Measurements from ENCODE around the gene FAM13A. TPM values are rescaled to one million over a fixed set of nuclear protein-coding genes. Genes with fewer than 3 reads are reported as not detected.

Gene FAM13A
- total RNA-seq, 2 experiments from 2014 or later = 9.6 to 10.2 TPM

- peaks cover 11% of the 10 kb centered on the region for H3K36me3 ChIP-seq (ENCODE audit: insufficient read depth, low read length)
- CTCF ChIA-PET = interaction anchor here (1.5 kb wide), 1 partner anchor 22 kb away, joined by 3 read pairs; no protein-coding TSS in a partner anchor
- no peaks in the 10 kb centered on the region for H3K27me3 ChIP-seq (ENCODE audit: control insufficient read depth in 1 of 2, insufficient read depth in 2 of 2, low read length in 2 of 2)
- Mint-ChIP-seq H3K9me3 (no peaks in the 10 kb centered on the region), H3K27me3 (no peaks in the 10 kb centered on the region), H3K36me3 (ENCODE audit: low read depth) (peaks cover 6% of the 10 kb centered on the region), H3K27ac (no peak overlapping the region), H3K4me1 (ENCODE audit: low read depth) (no peaks in the 10 kb centered on the region), H3K4me3 (no peak overlapping the region)
- no peak overlapping the region for H3K4me3 ChIP-seq (ENCODE audit: low read length)
- no peak for DNase-seq
- no peak for TF ChIP-seq CTCF (IDR thresholded peaks at IDR 0.05)
- no peak for ATAC-seq (ENCODE audit: poor library complexity)
- POLR2A ChIA-PET = no interaction called here
- H3K27ac ChIP-seq (ENCODE audit: low read depth in 1 of 2, low read length in 2 of 2) = no peak overlapping the region
- intact Hi-C loops (cut with DNase I, micrococcal nuclease) = no loop called here
- no peaks in the 10 kb centered on the region for H3K4me1 ChIP-seq (ENCODE audit: insufficient read depth, low read length)
- H3K9me3 ChIP-seq (ENCODE audit: control insufficient read depth in 1 of 2, insufficient read depth in 1 of 2, low read length in 2 of 2) = no peaks in the 10 kb centered on the region
Observed at GRCh38 chr4:88757776-88758175, 299.2 kb downstream of the FAM13A start.

- no peak overlapping the region for H3K27ac ChIP-seq (ENCODE audit: low read depth in 1 of 2, low read length in 2 of 2)
- H3K9me3 Mint-ChIP-seq = no peaks in the 10 kb centered on the region
- no peak for TF ChIP-seq CTCF (IDR thresholded peaks at IDR 0.05)
- intact Hi-C loops (cut with DNase I, micrococcal nuclease) = no loop called here
- DNase-seq (no peak), ATAC-seq (ENCODE audit: poor library complexity) (no peak)
- H3K36me3 ChIP-seq (ENCODE audit: insufficient read depth, low read length) = peaks cover 11% of the 10 kb centered on the region
- no peaks in the 10 kb centered on the region for H3K4me1 Mint-ChIP-seq (ENCODE audit: low read depth)
- H3K27ac Mint-ChIP-seq = no peak overlapping the region
- H3K9me3 ChIP-seq (ENCODE audit: control insufficient read depth in 1 of 2, insufficient read depth in 1 of 2, low read length in 2 of 2) = no peaks in the 10 kb centered on the region
- H3K27me3 ChIP-seq (ENCODE audit: control insufficient read depth in 1 of 2, insufficient read depth in 2 of 2, low read length in 2 of 2) = no peaks in the 10 kb centered on the region
- peaks cover 6% of the 10 kb centered on the region for H3K36me3 Mint-ChIP-seq (ENCODE audit: low read depth)
- no peaks in the 10 kb centered on the region for H3K27me3 Mint-ChIP-seq
- POLR2A ChIA-PET = no interaction called here
- CTCF ChIA-PET = interaction anchor here (1.5 kb wide), 1 partner anchor 22 kb away, joined by 3 read pairs; no protein-coding TSS in a partner anchor
- no peak overlapping the region for H3K4me3 ChIP-seq (ENCODE audit: low read length)
- no peak overlapping the region for H3K4me3 Mint-ChIP-seq
- no peaks in the 10 kb centered on the region for H3K4me1 ChIP-seq (ENCODE audit: insufficient read depth, low read length)
Observed at GRCh38 chr4:88757067-88757466, 299.9 kb downstream of the FAM13A start.

GRCh38 chr4:88756149-88756548 lies 300.8 kb downstream of the FAM13A start:
- Histone ChIP-seq H3K27me3 (ENCODE audit: control insufficient read depth in 1 of 2, insufficient read depth in 2 of 2, low read length in 2 of 2) (no peaks in the 10 kb centered on the region), H3K4me3 (ENCODE audit: low read length) (no peak overlapping the region), H3K36me3 (ENCODE audit: insufficient read depth, low read length) (peaks cover 11% of the 10 kb centered on the region), H3K27ac (ENCODE audit: low read depth in 1 of 2, low read length in 2 of 2) (no peak overlapping the region), H3K4me1 (ENCODE audit: insufficient read depth, low read length) (no peaks in the 10 kb centered on the region), H3K9me3 (ENCODE audit: control insufficient read depth in 1 of 2, insufficient read depth in 1 of 2, low read length in 2 of 2) (no peaks in the 10 kb centered on the region)
- Mint-ChIP-seq H3K27ac (no peak overlapping the region), H3K36me3 (ENCODE audit: low read depth) (peaks cover 6% of the 10 kb centered on the region), H3K9me3 (no peaks in the 10 kb centered on the region), H3K27me3 (no peaks in the 10 kb centered on the region), H3K4me1 (ENCODE audit: low read depth) (no peaks in the 10 kb centered on the region), H3K4me3 (no peak overlapping the region)
- intact Hi-C loops (cut with DNase I, micrococcal nuclease) = no loop called here
- DNase-seq = no peak
- TF ChIP-seq CTCF (IDR thresholded peaks at IDR 0.05) = no peak
- ATAC-seq (ENCODE audit: poor library complexity) = no peak
- POLR2A ChIA-PET = no interaction called here
- CTCF ChIA-PET = interaction anchor here (1.5 kb wide), 1 partner anchor 23 kb away, joined by 3 read pairs; no protein-coding TSS in a partner anchor
